Measurements from ENCODE around the gene SLC23A3. TPM values are rescaled to one million over a fixed set of nuclear protein-coding genes. Genes with fewer than 3 reads are reported as not detected.

Gene SLC23A3
- total RNA-seq, 4 donors from 2014 or later: 0.21 to 0.98 (median 0.30) TPM; not detected in 1

- Histone ChIP-seq H3K4me3 (peak within 1 kb of the TSS; percentile 83 to 94 (median 92)), H3K27me3 (no peaks in the 10 kb centered on the region), H3K9me3 (no peaks in the 10 kb centered on the region), H3K27ac (peak within 1 kb of the TSS; percentile 92 to 99 (median 98)), H3K4me1 (peaks cover 3 to 41% (median 25%) of the 10 kb centered on the region in 4 donors), H3K36me3 (peaks cover 0 to 57% (median 21%) of the 10 kb centered on the region in 3 donors)
- TF ChIP-seq POLR2A (IDR thresholded peaks at IDR 0.05) (peak; percentile 98 to 99), CTCF (IDR thresholded peaks at IDR 0.05) (peak; percentile 28 to 71 (median 66)), EP300 (IDR thresholded peaks at IDR 0.05) (peak; percentile 58 to 100)
- WGBS, 2 donors: 1% methylated on average over 38 to 46 of the region's 67 CpGs
- DNase-seq (ENCODE audit: low spot score in 2 of 2): peak; percentile 68 to 87
Measured at GRCh38 chr2:219177552-219178376, 7.9 kb upstream of the SLC23A3 start, which contains the start of gene RETREG2. RETREG2 (plus strand) TSS chr2:219178275; CDS start chr2:219178353, 78 bp downstream.

DNA sequence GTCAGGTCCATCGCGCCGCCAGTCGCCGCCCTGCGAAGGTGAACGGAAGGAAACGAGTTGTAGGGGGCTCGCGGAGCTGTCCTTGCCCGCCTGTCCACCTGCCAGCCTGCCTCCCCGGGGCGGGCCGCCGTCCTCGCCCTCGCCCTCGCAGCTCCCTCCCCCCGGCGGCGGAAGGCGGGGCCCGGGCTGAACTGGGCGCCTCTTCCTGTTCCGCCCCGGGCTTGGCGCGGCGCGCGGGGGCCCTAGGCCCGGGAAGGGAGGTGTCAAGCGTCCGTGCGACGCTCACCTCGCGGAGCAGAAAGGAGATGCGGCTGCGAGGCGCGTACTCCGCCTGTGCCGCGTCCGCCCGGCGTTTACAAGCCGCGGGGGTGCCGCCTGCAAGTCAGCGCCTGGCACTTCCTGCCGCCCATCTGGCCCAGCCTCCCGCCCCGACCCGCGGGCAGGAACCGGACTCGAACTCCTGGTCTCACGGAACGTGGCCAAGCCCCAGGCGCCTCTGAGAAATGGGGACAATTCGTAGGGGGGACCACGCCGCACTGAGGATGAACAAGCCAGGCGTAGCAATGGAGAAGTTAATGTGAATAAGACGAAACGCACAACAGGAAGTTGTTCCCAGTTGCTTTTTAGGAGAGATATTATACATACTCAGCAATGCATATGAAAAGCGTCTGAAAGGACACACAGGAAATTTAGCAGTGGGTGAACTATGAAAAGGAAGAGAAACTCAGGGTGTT, 7.2 kb upstream of the SLC23A3 start, which contains the start of gene CNPPD1:
Gene CNPPD1 (minus strand): TSS at position 108 of the 734 bp plus-strand sequence. CDS start 97 bp downstream, at position 11.
- Histone ChIP-seq H3K4me1 (peaks cover 3 to 38% (median 25%) of the 10 kb centered on the region in 4 donors), H3K27me3 (no peaks in the 10 kb centered on the region), H3K27ac (peak within 1 kb of the TSS; percentile 92 to 99 (median 98)), H3K36me3 (peaks cover 0 to 57% (median 23%) of the 10 kb centered on the region in 3 donors), H3K9me3 (no peaks in the 10 kb centered on the region), H3K4me3 (peak within 1 kb of the TSS; percentile 83 to 94 (median 92))
- 0 to 1% methylated on average over 23 to 39 of the region's 69 CpGs for WGBS, 2 donors
- TF ChIP-seq CTCF (IDR thresholded peaks at IDR 0.05) (peak in 1 of 5 experiments; percentile 56), EP300 (IDR thresholded peaks at IDR 0.05) (peak; percentile 78 to 100), POLR2A (IDR thresholded peaks at IDR 0.05) (peak; percentile 98 to 99)
- DNase-seq (ENCODE audit: low spot score in 2 of 2): peak; percentile 81 to 83

- H3K9me3 ChIP-seq: no peaks in the 10 kb centered on the region
- TF ChIP-seq EP300 (IDR thresholded peaks at IDR 0.05) (no peak), CTCF (IDR thresholded peaks at IDR 0.05) (peak in 2 of 5 experiments; percentile 12 to 16), POLR2A (IDR thresholded peaks at IDR 0.05) (no peak)
- H3K27ac ChIP-seq: peak overlapping the region; percentile 92 to 99 (median 98)
- H3K36me3 ChIP-seq: peaks cover 0 to 52% (median 23%) of the 10 kb centered on the region in 3 donors
- peaks cover 3 to 45% (median 29%) of the 10 kb centered on the region in 4 donors for H3K4me1 ChIP-seq
- DNase-seq (ENCODE audit: low spot score in 2 of 2): peak; percentile 21 to 34
- no peaks in the 10 kb centered on the region for H3K27me3 ChIP-seq
- peak overlapping the region; percentile 83 to 94 (median 92) for H3K4me3 ChIP-seq
- 2 to 5% methylated on average over 18 to 41 of the region's 45 CpGs for WGBS, 2 donors
Measured at GRCh38 chr2:219175928-219176817, 6.3 kb upstream of the SLC23A3 start.

DNA sequence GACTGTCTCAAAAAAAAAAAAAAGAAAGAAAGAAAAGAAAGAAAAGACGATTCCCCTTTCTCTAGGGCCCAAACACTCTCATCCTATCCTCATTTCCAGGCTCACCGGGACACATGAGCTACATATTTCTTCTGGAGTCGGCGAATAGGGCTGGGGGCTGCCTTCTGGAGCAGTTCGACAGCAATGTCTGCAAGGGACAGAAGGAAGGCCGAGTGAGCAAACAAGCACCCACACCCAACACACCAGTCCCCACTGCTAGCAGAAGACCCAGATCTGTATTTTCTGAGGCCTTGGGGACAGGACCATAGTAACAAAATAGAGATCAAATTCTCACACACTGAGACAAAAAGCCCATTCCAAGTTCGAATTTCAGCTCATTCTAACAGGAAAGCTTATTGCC, 5.7 kb upstream of the SLC23A3 start:
- Histone ChIP-seq H3K36me3 (peaks cover 0 to 45% (median 19%) of the 10 kb centered on the region in 3 donors), H3K4me1 (peaks cover 3 to 52% (median 34%) of the 10 kb centered on the region in 4 donors), H3K9me3 (no peaks in the 10 kb centered on the region), H3K27ac (peak overlapping the region in 3 of 4 donors; percentile 98 to 99 (median 98)), H3K27me3 (no peaks in the 10 kb centered on the region), H3K4me3 (peak overlapping the region; percentile 83 to 94 (median 92))
- TF ChIP-seq EP300 (IDR thresholded peaks at IDR 0.05) (no peak), POLR2A (IDR thresholded peaks at IDR 0.05) (no peak), CTCF (IDR thresholded peaks at IDR 0.05) (no peak)
- 78% methylated on average over 7 of the region's 7 CpGs for WGBS, 2 donors
- no peak for DNase-seq (ENCODE audit: low spot score in 2 of 2)
